22Rv1 (cell line): ENCODE results near the gene TMEM184C.

Experiments
- ZFX ChIP-seq: fragments of 450-650 bp; IDR thresholded peaks from 2 replicates; pipeline ENCODE4 v1.6.1; 2017; ENCODE audit warnings: antibody characterized with exemption, borderline replicate concordance
- TF ChIP-seq, protein P1 (sequence below): fragments of 450-650 bp; IDR thresholded peaks from 2 replicates; pipeline ENCODE4 v1.5.1; 2017; ENCODE audit warnings: mild to moderate bottlenecking

DNA sequence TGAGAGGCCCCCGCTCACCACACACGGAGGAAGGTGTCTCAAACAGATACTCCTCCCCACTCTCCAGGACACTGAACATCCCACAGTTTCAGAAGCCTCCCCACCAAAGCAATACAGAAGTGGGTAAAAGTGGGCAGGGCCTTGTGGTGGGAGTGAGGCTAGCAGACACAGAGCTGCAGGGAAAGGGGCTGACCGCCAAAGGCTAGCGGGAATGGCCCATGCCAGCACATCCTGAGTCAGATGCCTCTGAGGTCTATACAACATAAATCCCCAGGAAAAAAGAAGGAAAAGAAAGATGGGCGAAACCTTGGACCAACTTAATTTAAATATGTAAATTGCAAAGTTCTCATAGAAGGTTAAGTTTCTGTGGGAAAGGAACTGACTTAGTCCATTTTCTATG is 92.8 kb downstream of the TMEM184C start:
- TF ChIP-seq, protein P1, sequence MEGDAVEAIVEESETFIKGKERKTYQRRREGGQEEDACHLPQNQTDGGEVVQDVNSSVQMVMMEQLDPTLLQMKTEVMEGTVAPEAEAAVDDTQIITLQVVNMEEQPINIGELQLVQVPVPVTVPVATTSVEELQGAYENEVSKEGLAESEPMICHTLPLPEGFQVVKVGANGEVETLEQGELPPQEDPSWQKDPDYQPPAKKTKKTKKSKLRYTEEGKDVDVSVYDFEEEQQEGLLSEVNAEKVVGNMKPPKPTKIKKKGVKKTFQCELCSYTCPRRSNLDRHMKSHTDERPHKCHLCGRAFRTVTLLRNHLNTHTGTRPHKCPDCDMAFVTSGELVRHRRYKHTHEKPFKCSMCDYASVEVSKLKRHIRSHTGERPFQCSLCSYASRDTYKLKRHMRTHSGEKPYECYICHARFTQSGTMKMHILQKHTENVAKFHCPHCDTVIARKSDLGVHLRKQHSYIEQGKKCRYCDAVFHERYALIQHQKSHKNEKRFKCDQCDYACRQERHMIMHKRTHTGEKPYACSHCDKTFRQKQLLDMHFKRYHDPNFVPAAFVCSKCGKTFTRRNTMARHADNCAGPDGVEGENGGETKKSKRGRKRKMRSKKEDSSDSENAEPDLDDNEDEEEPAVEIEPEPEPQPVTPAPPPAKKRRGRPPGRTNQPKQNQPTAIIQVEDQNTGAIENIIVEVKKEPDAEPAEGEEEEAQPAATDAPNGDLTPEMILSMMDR, result no peak
- no peak for TF ChIP-seq ZFX
